Left lung (tissue), 10 donors: ENCODE measurements around the gene PROK1. TPM values are rescaled to one million over a fixed set of nuclear protein-coding genes. Genes with fewer than 3 reads are reported as not detected.

ENCODE experiments used
- ATAC-seq: fragments of 200-7000 bp; cut with Tn5 transposase; one replicate; pipeline ENCODE4 v1.9.1; 2020; ENCODE audit warnings: moderate library complexity
- DNase-seq, 4 donors: peaks; one replicate each; pipeline ENCODE4 v3.0.0-alpha.2; 2013 to 2020
- H3K27ac ChIP-seq, 2 donors: fragments of 200-600 bp; sonication (generic) in 1 of 2; one replicate each; pipeline versions ENCODE4 v1.5.0 to v1.8.0; 2020 to 2021
- H3K27me3 ChIP-seq, 2 donors: fragments of 200-600 bp; sonication (generic) in 1 of 2; one replicate each; pipeline versions ENCODE4 v1.5.0 to v1.8.0; 2020 to 2021
- H3K36me3 ChIP-seq, 2 donors: fragments of 200-600 bp; sonication (generic) in 1 of 2; one replicate each; pipeline versions ENCODE4 v1.5.0 to v1.8.0; 2020 to 2021
- H3K4me1 ChIP-seq, 2 donors: fragments of 200-600 bp; one replicate each; pipeline ENCODE4 v1.8.0; 2021
- H3K4me3 ChIP-seq, 2 donors: fragments of 200-600 bp; sonication (generic) in 1 of 2; one replicate each; pipeline versions ENCODE4 v1.5.0 to v1.8.0; 2020 to 2021; ENCODE audit warnings: mild to moderate bottlenecking in 1 of 2
- H3K9me3 ChIP-seq, 2 donors: fragments of 200-600 bp; sonication (generic) in 1 of 2; one replicate each; pipeline versions ENCODE4 v1.5.0 to v1.8.0; 2020 to 2021
- intact Hi-C, 2 donors: fragments of 100-400 bp; cut with DNase I; formaldehyde crosslinking; loops; one replicate each; pipeline versions ENCODE4 v1.11.2 to v1.14.2; 2022
- polyA plus RNA-seq, 6 donors: library from polyadenylated mRNA; unstranded; fragments of 120-200 nt; gene quantifications; one replicate each; pipeline ENCODE4 v1.2.1, GENCODE V29; 2013; ENCODE audit not compliant: insufficient read length in 6 of 6
- total RNA-seq, 2 donors: library from RNA; stranded (reverse); fragmentation: NEBNext Ultra II Directional; extraction: Animal tissue kit (Norgen Biotek cat#: 25700); gene quantifications; one replicate each; pipeline ENCODE4 v1.2.1, GENCODE V29; 2021
- TF ChIP-seq, protein P1 (sequence below), 2 donors: fragments of 200-600 bp; sonication (generic) in 1 of 2; IDR thresholded peaks; one replicate each; pipeline versions ENCODE4 v1.5.0 to v1.8.0; 2021; ENCODE audit warnings: antibody characterized with exemption in 2 of 2
- donor health status: DM: no; HTN: yes; CAD: no.
- donor health status: DM: no; HTN: no; CAD: no.

The PROK1 gene
- total and polyA plus RNA-seq, 8 donors, result 0.10 to 0.13 TPM; not detected in 6

DNA sequence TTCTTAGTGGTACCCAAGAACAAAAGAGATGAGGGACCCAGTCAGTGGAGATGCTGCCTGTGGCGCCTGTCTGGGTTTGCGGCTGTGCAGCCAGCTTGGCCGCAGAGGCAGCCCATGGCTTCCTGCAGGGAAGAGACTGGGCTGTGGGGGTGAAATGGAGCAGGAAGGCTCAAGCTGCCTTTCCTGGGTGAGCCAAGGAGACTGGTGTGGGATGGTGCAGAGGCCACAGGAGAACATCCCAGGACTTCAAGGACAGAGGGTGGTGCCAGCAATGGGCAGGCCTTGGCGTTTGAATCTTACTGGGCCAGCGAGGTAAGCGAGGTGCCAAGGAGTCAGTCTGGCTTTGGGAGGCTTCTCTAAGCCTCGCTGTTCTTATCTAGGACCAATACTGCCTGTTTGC, 41.6 kb downstream of the PROK1 start:
- no peak overlapping the region for H3K27ac ChIP-seq
- no peaks in the 10 kb centered on the region for H3K36me3 ChIP-seq
- H3K4me3 ChIP-seq, result no peak overlapping the region
- no peak for ATAC-seq
- TF ChIP-seq, protein P1, sequence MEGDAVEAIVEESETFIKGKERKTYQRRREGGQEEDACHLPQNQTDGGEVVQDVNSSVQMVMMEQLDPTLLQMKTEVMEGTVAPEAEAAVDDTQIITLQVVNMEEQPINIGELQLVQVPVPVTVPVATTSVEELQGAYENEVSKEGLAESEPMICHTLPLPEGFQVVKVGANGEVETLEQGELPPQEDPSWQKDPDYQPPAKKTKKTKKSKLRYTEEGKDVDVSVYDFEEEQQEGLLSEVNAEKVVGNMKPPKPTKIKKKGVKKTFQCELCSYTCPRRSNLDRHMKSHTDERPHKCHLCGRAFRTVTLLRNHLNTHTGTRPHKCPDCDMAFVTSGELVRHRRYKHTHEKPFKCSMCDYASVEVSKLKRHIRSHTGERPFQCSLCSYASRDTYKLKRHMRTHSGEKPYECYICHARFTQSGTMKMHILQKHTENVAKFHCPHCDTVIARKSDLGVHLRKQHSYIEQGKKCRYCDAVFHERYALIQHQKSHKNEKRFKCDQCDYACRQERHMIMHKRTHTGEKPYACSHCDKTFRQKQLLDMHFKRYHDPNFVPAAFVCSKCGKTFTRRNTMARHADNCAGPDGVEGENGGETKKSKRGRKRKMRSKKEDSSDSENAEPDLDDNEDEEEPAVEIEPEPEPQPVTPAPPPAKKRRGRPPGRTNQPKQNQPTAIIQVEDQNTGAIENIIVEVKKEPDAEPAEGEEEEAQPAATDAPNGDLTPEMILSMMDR (IDR thresholded peaks at IDR 0.05), result no peak
- no peaks in the 10 kb centered on the region for H3K9me3 ChIP-seq
- no peaks in the 10 kb centered on the region for H3K4me1 ChIP-seq
- intact Hi-C loops, result no loop called here
- no peak for DNase-seq
- no peaks in the 10 kb centered on the region for H3K27me3 ChIP-seq

DNA sequence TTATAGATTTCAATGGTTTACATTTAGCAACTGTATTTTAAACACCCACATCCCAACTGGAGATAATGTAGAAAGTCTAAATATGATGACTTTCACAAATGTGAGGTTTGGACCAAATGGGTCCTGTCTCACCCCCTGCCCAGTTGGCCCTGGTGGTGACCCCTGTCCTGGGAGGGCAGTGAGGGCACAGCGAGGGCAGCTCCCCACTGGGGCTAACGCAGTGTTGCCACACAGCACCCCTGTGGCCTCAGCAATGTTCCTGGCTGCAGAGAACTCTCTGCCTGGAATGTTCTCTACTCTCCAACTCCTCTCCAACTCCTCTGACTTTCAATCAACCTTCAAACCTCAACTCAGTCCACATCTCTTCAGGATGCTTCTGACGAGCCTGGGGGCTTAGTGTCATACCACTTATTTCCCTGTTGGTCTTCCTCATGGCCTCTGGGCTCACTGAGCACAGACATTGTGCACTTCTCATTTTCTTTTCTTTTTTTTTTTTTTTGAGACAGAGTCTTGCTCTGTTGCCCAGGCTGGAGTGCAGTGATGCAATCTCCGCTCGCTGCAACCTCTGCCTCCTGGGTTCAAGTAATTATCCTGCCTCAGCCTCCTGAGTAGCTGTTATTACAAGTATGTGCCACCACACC, 42.2 kb downstream of the PROK1 start:
- no peak overlapping the region for H3K27ac ChIP-seq
- H3K4me1 ChIP-seq, result no peaks in the 10 kb centered on the region
- no peaks in the 10 kb centered on the region for H3K9me3 ChIP-seq
- H3K4me3 ChIP-seq, result no peak overlapping the region
- no peak for ATAC-seq
- intact Hi-C loops, result no loop called here
- H3K36me3 ChIP-seq, result no peaks in the 10 kb centered on the region
- DNase-seq, result no peak
- TF ChIP-seq, protein P1 (IDR thresholded peaks at IDR 0.05), result no peak
- H3K27me3 ChIP-seq, result no peaks in the 10 kb centered on the region

DNA sequence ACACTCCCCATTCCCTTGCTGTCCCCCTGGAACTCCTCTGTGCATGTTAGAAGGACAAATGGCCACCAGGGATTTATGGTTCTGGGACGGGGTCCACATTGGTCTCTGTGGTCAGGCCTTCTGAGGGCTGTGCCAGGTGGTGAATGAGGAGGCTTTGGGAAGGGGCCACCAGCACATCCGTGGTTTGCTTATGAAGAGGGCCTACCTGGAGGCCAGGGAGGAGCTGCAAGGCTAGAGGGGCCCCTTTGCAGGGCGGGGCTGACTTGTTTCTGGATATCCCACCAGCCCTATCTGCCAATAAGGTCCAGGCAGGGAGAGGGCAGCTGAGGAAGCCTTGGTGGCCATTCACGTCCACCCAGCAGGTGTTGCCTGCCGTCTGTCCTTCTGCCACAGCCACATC, 43.1 kb downstream of the PROK1 start:
- H3K36me3 ChIP-seq, result no peaks in the 10 kb centered on the region
- ATAC-seq, result no peak
- no peaks in the 10 kb centered on the region for H3K4me1 ChIP-seq
- H3K27me3 ChIP-seq, result no peaks in the 10 kb centered on the region
- H3K27ac ChIP-seq, result no peak overlapping the region
- no peak for DNase-seq
- no peak overlapping the region for H3K4me3 ChIP-seq
- H3K9me3 ChIP-seq, result no peaks in the 10 kb centered on the region
- TF ChIP-seq, protein P1 (IDR thresholded peaks at IDR 0.05), result no peak
- intact Hi-C loops, result no loop called here

DNA sequence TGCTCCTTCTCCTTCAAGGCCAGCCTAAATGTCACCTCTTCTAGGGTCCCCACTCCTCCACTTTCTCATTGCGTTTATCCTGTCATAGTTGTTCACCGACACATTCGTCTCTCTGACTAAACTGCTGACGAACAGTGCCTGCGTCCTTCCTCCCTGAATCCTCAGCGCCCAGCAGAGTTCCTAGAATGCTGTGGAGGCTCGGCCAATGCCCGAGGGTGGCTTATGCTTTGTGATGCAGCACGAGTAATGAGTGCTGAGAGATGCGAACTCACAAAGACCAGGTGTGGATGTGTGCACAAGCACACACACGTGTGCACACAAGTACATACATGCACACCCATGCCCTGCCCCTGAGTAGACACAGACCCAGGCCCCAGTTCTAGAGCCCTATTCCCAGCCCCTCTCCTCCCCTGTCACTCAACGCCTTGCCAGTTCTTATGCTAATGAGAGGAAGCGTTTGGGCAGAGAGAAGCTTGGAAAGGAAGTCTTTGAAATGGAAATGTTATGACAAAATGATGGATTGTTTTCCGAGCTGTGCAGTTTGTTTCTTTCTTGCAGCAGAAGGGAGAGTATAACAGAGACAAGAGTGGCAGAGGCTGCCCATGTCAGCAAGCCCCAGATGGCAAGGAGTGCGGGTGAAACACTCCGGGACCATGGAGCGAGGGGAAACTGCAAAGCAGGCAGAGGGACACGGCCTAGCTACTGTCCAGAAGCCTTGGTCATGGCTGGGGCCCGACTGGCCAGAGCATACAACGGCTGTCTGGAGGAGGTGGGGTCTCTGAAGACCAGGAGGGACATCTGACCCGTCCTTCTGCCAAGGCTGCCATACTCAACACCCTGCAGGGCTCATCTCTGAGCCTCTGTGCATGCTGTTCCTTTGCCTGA, 43.8 kb downstream of the PROK1 start:
- DNase-seq, result no peak
- no peak overlapping the region for H3K4me3 ChIP-seq
- no peak overlapping the region for H3K27ac ChIP-seq
- H3K36me3 ChIP-seq, result no peaks in the 10 kb centered on the region
- no peaks in the 10 kb centered on the region for H3K4me1 ChIP-seq
- H3K9me3 ChIP-seq, result no peaks in the 10 kb centered on the region
- no peaks in the 10 kb centered on the region for H3K27me3 ChIP-seq
- TF ChIP-seq, protein P1 (IDR thresholded peaks at IDR 0.05), result no peak
- intact Hi-C loops, result no loop called here
- no peak for ATAC-seq

DNA sequence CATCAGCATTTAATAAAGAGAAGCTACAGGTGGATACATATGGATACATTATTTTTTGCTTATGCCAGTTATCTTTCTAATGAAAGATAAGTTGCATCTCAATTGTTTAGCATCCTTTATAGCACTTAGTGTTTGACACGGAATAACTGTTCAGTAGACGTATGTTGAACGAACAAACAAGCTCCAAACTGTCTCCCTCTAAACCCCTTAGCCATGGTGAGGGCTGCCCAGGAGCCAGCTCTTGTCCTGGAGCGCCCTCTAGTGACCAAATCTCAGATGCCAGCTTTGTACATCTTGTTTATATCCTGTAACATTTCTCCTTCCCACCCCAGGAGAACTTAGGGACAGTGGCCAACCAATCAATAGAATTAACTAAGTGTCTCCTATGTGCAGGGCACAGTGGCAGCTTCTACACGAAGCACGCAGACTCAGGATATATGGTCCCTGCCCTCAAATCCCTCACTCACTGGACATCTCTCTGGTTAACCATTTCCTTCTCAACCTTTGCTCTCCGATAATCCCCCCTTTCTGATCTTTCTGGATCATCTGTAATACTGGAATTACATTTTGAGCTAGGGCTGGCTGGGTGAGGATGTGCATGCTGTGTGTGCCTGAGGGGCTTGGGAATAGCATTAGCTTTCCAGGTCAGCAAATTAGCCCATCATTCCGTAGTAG, 45.1 kb downstream of the PROK1 start:
- no peaks in the 10 kb centered on the region for H3K36me3 ChIP-seq
- intact Hi-C loops, result no loop called here
- peak in 3 of 4 donors; percentile 60 to 81 (median 67) for DNase-seq
- H3K4me3 ChIP-seq, result no peak overlapping the region
- no peaks in the 10 kb centered on the region for H3K27me3 ChIP-seq
- peak; percentile 95 for ATAC-seq
- H3K4me1 ChIP-seq, result no peaks in the 10 kb centered on the region
- H3K9me3 ChIP-seq, result no peaks in the 10 kb centered on the region
- no peak overlapping the region for H3K27ac ChIP-seq
- TF ChIP-seq, protein P1 (IDR thresholded peaks at IDR 0.05), result peak; percentile 84 to 88
